Cerebellar nuclear complex (tissue), 1 donor: ENCODE measurements around the gene LMX1B.

Source experiments
- DNase-seq, 2 experiments: peaks; one replicate each; lab custom pipeline; 2025; lab: John Stamatoyannopoulos, UW

The LMX1B gene

DNA sequence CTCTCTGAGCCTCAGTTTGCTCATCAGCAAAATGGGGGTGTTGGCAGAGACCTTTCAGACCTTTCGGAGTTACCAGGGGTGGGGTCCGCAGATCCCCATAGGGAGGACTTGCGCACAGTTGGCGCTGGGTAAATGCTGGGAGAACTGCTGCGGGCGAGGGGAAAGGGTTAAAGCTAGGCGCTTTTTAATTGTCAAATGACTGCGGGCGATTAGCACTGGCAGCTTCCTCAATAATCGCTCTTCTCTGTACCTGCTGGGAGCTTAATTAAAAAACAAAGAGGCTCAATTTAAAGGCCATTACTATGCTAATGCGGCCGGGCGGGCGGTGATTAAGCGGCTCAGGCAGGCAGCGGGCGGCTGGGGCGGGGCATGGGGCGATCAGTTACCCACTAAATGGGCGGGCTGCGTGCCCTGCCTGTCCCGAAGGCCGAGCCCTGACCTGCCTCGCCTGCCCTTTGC is 63.0 kb downstream of the LMX1B start:
- no peak for DNase-seq

DNA sequence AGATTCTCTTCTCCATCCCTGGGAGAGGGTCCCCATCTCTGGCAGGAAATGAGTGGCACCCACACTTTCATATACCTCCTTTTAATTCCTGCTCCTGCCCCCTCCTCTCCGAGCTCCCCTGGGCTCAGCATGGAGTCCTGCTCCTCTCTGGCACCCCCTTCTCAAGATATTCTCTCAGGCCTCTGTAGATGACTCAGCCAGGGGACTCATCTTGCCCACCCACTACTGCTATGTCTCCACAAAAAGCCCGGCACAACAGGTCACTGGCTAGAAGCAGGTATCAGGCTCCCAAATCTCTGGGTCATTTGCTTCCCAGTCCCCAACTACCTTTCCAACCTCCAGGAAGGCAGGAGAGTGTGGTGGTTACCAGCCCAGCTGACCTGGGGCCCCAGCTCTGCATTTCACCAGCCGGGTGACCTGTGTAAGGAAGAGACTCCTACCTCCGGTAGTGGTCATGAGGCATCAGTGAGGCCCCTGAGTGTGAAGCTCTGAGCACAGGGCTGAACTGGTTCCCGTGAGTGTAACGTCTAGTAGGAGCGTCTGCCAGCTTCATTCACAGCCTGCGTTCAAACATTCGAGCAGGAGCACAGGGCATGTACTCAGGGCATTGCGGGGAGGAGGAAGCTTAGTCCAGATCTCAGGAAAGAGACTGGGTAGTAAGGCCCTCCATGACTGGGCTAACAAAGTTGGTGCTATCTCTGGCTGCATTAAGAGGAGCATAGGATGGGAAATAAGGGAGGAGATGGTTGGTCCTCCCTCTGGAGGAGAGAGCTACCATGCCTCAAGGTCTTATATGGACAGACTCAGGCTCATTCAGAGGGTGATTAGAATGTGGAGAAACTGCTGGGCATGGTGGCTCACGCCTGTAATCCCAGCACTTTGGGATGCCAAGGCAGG is 63.7 kb downstream of the LMX1B start:
- no peak for DNase-seq

DNA sequence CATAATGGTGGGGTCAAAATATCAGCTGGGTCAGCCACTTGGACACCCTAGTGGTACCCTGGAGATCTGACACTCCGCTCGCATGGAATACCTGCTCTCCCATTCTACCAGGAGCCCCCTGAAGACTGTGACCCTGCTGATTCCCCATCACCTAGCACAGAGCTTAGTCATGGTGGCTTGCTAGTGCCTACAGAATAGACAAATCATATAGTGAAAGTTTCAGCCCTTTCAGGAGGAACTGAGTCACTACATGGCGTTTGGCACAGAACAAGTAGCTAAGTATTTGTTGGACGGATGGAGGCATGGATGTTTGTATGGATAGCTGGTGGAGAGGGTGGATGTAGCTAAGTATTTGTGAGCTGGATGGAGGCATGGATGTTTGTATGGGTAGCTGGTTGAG is 65.3 kb downstream of the LMX1B start:
- no peak for DNase-seq

DNA sequence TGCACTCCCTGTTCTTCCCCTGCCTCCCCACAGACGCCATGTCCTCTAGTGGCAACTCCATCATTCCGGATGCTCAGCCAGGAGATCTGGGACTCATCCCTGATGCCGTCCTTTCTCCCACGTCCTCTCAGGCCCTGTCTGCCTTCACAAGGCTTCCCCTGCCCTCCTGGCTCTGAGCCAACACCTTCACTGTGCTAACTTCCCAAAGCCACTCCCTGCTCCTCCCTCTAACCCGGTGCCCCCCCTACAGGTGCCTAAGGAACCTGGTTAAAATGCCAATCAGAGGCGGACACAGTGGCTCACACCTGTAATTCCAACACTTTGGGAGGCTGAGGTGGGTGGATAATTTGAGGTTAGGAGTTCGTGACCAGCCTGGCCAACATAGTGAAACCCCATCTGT is 67.6 kb downstream of the LMX1B start:
- no peak for DNase-seq

DNA sequence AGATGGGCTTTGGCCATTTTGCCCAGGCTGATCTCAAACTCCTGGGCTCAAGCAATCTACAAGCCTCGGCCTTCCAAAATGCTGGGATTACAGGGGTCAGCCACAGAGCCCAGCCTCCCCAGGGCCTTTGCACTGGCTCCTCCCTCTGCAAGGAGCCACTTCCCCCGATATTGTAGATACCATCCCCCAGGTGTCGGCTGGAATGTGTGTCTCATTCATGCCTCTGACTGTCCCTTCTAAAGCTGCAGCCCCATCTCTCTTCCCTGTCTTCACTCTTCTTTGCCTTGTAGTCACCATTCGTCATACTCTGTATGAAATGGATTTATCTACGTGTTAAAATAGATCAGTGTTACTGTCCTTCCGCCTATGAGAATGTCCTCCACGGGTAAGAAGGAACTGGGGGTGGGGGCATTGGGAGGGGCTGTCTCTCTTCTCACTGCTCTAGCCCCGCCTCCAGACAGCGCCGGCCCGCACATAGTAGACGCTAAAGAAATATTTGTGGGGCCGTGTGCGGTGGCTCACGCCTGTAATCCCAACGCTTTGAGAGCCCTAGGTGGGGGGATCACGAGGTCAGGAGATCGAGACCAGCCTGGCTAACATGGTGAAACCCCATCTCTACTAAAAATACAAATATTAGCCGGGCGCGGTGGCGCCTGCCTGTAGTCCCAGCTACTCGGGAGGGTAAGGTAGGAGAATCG is 68.5 kb downstream of the LMX1B start:
- DNase-seq: no peak

DNA sequence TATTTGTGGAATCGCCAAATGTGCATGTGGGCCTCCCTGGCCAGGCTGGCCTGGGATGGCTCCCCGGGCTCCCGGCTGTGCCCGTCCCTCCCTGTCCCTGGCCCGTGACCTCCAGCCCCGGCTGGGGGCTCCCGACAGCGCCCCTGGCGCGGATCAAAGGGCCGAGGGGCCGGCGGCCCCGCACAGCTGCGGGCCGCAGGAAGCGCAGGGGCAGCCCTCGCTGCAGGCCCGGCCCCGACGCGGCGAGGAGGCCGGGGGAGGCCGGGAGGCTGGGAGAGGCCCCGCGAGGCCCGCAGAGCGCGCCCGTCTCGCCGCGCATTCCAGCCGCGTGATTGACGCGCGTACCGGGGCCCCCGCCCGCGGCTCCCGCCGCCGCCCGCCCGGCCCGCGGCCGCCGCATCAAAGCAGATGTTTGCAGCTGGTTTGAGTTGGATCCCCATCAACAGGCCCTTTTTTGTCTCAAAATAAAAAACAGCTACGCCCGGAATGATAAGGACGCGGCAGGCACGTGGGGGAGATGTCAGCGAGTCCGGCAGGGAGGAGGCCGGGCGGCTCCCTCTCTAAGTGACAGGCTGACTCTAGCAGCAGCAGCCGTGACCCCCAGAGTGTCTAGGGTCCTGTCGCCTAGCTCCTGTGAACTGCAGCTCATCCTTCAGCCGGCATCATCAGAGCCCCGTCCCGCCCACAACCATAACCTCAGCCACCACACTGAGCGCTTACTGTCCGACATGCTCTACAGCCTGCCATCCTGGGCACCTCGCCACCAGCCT is 69.4 kb downstream of the LMX1B start:
- no peak for DNase-seq

DNA sequence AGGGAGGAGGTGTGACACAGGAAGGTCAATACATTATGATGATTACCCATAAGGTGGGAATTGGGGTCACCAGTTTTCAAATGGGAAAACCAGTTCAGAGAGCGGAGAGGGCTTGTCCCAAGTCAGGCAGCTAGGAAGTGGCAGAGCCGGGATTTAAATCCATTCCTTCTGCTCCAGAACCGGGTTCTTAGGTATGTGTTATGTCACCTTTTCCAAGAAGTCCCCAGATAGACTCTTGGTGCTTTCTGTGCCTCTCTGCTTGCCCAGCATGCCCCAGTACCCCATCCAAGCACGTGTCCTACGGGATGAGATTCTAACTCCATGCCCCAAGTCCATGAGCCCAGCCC is 69.9 kb downstream of the LMX1B start:
- DNase-seq: no peak

DNA sequence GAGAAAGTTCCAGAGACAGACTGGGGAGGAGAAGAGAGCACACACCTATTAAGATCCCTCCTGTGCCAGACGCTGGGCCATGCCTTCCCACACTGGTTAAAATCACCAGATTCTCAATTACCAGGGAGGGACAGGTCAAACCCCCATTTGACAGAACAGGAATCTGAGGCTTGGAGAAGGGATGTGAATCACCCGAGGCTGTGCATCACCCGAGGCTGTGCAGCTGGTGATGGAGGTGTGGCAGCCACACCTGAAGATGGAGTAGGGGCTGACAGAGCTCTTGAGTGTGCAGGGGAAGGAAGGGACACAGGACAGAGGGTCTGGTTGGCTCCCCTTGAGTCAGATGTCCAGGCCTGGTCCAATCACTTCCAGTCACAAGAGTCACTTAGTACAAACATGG is 70.6 kb downstream of the LMX1B start:
- no peak for DNase-seq

DNA sequence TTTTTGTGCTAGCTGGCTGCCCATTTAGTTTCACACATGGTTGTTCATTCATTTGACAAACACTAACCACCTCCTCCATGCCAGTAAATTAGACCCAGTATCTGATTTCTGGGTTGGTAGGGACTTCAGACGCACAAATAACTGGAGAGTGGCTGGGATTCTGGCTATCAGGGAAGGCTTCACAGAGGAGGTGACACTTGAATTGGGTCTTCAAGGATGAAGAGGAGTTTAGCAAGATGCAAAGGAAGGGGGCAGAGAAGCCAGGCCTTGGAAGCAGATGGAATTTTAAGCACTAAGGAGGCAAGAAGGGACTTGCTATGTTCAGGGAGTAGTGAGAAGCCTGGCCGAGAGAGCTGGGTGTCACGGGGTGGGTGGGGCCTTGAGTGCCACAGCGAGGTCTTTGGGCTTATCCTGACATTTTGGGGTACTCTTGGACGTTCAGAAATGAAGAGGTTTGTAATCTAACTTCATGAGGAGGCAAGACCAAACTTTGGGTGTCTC is 71.3 kb downstream of the LMX1B start:
- no peak for DNase-seq

DNA sequence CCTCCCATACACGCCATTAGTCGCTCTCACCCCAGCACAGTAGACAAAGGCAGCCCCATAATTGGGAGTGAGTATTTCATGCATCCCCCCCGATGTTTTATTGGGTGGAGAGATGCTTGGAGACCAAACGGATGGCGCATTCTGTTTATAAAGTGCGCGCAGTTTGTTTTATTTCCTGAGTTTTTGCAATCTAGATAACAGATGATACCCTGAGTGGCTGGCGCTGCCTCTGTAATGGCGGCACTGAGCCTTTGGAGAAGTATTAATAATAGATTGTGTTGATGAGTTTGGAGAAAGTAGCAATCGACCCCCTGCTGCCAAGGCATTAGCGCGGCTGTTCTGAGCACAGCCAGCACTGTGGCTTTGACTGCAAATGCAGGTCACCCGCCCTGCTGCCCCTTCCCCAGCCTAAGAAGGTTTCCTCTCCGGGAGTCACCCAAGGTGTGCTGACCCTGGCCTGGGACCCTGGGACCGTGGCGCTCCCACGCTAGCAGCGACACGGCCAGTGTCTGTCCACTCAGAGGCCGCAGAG is 74.3 kb downstream of the LMX1B start:
- DNase-seq: no peak

DNA sequence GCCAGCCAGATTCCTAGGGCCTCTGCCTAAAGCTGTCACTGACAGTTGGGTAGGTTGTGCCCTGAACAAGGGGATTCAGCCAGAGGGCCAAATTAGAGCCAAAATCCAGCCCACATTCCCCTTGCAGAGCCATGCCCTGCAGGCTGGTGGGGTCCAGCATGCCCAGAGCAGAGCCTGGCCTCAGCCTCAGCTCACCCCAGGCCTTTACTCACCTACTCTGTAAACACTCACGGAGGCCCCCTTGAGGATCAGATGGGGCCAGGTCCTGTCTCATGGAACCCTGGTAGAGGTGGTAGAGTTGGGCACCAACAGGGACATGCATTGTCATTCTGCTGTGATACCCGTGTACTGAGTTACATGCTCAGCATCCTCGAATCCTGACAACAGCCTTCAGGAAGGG is 74.9 kb downstream of the LMX1B start:
- no peak for DNase-seq

DNA sequence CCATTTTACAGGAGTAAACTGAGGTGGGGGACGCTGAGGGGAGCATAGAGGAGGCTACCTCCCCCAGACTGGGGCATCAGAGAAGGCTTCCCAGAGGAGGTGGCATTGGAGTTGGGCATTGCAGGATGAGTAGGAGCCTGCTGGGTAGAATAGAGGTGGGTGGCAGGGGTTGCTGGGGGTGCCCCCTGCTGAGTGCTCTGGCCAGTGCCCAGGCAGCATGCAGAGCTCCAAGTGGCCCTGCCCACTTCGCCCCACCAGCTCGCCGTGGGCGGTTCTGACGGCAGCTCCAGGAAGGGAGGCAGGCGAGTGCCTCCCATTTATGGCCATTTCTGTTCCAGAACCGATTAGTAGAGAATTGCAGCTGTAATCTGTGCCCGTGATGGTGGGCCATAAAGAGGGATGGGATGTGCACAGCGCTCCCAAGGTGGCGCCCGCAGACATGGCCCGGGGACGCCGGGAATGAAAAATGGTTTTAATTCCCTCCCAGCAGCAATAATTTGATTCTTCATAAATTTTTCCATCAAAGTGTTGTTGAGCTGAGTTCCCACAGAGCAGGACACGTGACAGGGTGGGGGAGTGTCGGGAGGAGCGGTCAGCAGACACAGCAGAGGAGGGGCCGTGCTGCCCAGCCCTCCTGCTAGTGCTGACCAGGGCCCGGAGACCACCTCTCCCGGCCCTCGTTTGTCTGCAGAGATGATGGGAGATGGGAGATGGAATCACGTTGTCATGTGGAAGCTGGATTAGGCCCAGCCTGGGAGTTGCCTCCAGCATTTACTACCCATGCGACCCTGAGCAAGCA is 75.5 kb downstream of the LMX1B start:
- DNase-seq: no peak

DNA sequence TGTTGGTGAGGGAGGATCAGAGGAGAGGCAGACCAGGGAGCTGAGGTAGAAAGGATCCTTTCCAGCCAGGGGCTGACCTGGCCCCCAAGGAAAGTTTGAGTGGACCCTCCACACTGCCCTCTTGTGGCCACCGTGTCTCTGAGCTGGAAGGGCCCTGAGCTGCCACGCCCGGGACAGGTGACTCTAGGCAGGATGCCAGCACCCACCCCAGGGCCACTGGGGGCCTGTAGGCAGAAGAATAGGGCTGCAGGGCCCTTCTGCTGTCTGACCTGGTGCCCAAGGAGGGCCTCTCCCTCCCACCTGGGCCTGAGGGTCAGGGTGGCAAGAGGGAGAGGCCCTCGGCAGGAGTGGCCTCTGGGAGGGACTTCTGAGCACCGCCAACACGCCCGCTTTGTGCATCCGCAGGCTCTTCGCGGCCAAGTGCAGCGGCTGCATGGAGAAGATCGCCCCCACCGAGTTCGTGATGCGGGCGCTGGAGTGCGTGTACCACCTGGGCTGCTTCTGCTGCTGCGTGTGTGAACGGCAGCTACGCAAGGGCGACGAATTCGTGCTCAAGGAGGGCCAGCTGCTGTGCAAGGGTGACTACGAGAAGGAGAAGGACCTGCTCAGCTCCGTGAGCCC is 76.8 kb downstream of the LMX1B start:
- DNase-seq: no peak

DNA sequence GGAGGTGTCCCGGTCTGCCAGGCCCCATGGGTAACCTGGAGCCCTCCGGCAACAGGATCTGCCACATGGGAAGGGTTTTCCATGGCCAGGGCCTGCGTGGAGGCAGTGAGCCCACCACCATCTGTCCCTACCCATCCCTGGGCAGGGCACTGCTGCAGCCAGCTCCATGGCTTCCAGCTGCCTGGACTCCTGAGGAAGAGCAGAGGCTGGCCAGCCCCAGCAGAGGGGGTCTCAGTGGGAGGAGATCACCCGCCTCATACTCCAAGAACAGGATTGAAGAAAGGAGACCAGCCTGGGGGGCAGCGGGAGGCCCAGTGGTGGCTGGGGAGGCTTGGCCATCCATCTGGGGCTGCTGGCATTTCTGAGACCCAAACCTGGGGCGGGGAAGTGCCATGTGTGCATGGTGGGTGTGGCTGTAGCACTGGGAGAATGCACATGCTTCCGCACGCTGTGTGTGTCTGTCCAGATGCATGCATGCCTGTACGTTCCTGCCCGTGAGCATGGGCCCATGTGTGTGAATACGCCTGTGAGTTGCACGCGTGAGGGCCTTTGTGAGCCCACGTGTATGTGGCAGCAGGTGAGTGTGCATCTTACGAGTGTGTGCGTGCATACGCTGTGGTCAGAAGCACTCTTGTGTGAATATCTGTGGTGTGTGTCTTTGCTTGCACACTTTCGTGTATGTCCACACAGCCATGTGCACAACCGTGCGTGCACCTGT is 78.5 kb downstream of the LMX1B start:
- DNase-seq: no peak

DNA sequence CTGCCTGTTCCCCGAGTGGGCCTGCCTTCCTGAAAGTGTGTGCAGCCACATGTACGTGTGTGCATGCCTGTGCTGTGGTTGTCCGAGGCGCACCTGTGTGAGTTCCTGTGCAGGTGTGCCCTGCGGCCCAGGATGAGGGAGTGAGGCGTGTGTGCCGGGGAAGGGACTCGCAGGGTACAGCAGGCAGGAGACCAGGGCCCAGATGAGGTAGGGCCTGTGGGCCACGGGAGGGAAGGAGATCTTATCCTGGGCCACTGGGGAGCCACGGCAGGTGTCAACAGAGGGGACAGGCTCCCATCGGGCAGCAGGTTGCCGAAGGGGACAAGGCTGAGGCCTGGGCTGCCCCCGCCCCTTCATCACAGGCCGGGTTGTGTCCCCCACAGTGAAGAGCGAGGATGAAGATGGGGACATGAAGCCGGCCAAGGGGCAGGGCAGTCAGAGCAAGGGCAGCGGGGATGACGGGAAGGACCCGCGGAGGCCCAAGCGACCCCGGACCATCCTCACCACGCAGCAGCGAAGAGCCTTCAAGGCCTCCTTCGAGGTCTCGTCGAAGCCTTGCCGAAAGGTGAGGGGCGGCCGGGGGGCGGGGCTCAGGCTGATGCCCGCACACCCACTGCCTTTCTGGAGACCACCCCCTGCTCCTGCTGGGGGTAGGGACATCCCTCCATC is 79.2 kb downstream of the LMX1B start:
- no peak for DNase-seq

DNA sequence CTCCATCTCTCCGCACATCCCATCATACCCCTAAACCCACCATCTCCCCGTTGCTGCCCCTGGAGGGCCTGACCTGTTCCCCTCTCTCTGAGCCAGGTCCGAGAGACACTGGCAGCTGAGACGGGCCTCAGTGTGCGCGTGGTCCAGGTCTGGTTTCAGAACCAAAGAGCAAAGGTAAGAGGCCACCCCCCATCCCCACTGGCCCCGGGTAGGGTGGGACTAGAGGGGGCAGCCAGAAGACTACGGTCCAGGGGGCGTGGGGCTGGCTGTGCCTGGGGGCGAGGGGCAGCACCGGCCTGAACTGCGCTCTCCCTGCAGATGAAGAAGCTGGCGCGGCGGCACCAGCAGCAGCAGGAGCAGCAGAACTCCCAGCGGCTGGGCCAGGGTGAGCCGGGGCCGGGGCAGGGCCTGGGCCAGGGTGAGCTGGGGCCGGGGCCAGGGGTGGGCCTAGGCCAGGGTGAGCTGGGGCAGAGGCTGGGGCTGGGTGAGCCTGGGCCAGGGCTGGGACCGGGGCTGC is 79.8 kb downstream of the LMX1B start:
- DNase-seq: no peak

DNA sequence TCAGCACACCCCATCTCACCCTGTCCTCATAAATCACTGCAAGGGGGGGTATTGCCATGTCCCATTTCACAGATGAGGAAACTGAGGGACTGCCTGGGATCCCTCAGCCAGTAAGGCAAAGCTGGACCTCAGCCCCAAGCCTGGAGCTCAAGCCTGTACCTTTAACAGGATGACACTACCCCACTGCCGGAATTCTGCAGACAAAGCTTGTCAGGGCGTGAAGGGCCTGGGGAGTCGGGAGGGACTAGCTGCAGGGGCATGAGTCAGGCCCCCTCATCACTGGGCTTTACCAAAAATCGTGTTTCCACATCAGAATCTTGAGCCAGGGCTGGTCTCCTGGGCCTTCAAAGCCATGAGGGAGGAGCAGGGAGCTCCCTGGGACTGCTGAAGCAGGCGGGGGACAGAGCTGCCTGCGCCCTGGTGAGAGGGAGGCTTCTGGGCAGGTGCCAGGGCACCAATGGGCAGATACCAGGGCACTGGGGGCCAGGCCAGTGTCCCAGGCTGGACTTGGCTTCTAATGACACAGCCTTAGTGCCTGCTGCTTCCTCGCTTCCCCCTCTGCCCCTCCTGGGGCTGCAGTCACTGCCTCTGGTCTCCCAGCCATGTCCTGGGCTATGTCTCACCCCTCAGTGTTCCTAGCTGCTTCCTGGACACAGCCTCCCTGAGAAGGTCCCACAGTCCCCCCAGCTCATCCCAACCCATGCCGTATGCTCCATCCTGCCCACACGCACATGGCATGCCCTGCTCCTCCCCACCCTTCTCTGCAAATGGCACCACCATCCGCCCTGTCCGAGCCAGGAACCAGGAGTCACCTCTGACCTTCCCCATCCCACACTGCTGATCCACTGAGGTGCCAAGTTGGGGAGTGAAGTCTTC is 80.7 kb downstream of the LMX1B start:
- DNase-seq: no peak

DNA sequence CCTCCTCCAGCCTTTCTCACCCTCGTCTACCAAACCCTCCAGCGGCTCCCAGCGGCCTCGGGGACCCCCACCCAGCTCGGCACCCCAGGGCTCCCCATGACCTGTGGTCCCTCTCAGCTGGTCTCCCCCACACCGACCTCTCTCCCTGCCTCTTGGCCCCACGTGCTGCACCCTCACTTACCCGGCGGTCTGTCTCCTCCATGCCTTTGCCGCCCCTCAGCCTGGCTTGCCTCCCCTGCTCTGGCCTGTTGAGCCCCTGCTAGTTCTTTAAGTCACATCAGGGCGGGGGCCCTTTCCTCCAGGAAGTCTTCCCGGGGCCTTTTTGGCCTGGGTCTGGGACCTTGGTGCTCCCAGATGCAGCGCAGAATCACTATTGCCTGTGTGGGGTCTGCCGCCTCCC is 81.5 kb downstream of the LMX1B start:
- DNase-seq: no peak
